Measurements from ENCODE around the gene MTNR1A.
"Not testable (repeated sequence)": the region's sequence is repeated elsewhere in the genome, so short reads cannot be mapped to it uniquely, and the experiment has no call there.

Gene MTNR1A

DNA sequence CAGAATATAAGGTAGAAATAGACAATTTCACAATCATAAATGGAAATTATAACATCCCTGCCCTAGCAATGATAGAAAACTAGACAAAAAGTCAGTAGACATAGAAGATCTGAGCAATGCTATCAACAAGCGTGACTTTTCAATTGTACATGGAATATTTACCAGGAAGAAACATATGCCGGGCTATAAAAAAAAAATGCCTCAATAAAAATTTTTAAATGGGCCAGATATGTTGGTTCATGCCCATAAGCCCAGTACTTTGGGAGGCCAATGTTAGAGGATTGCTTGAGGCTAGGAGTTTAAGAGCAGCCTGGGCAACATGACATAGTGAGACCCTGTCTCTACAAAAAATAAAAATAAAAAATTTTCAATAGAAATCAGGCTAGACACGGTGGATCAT is 5.3 kb upstream of the MTNR1A start:
- no peak for DNase-seq

DNA sequence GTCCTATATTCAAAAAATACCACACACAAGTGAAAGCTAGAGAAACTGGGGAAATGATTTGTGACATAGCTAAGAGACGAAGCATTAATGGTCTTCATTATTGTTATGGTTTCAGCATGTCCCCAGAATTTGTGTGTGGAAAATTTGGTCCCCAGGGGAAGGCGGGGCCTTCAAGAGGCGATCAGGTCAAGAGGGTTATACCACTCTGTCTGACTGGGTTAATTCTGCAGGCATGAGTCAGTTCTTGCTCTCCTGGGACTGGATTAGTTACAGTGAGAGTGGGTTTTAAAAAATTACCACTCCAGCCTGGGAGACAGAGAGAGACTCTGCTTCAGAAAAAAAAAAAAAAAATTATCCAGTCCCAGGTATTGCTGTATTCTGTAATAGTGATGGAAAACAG is 2.1 kb upstream of the MTNR1A start:
- no peak for DNase-seq

DNA sequence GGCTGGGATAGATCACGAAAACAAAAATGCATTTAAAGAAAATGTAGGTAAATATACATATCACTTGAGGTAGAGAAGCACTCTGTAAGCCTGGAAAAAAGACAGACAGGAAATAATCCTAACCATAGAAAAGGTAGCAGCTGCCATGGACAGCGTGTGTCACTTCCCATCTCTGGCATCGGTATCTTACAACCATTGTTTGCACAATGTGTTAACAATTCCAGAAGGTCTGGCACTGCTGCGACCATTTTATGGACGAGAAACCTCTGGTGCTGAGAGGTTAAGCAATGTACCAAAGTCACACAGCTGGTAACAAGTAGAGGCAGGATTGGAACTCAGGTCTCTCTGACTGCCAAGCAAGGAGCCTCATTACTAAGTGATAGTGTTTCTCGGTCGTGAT is 1.7 kb upstream of the MTNR1A start:
- no peak for DNase-seq

GRCh38 chr4:186554539-186554913 is 841 bp downstream of the MTNR1A start:
- DNase-seq, result no peak

DNA sequence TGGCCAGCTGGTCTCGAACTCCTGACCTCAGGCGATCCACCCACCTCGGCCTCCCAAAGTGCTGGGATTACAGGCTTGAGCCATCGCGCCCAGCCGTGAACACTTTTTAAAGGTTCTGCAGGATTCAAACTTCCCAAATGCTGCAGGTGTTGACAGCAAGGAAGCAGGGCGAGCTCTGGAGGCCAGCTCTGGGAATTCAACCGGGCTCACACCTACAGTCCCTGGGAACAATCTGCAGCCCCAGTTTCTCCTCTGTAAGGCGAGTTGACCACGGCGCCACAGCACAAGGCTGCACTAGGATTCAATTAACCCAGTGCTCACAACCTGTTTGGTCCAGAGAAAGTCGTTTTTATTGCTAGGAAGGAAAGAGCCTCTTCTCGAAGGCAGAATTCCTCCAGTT is 1.6 kb downstream of the MTNR1A start:
- no peak for DNase-seq

DNA sequence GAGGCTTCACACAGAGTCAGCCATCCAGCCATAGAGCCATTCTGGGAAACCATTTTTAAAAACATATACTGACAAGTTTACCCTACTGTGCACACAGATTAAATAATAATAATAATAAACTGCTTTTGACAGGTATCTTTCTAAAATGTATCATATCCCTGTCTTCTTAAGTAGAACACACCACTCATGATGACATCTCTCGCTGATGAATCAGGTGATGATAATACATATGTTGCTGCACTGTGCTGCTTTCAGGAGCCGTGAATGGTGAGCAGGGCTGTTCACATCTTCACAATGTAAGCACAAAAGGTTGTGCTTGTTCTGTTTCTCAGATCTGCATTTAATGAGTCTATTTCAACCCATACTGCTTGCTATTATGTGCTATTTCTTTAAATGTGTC is 3.5 kb downstream of the MTNR1A start:
- DNase-seq, result no peak

DNA sequence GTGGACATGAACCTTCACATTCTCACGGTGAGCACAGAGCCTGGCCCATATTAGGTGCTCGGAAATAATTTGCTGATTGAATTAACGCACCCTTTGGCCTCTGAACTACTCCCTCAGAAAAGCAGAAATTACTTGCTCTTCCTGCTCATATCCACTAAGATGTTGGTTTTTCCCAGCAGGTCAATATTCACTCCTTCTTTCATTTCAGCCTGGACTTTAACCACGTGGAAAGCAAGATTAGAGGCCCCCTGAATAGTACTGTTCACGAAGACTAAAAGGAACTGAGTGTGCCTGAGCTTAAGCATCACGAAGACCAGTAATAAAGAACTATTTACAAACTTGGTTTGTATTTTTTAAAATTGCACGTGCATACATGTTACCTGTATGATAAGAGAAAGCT is 9.9 kb downstream of the MTNR1A start:
- no peak for DNase-seq

DNA sequence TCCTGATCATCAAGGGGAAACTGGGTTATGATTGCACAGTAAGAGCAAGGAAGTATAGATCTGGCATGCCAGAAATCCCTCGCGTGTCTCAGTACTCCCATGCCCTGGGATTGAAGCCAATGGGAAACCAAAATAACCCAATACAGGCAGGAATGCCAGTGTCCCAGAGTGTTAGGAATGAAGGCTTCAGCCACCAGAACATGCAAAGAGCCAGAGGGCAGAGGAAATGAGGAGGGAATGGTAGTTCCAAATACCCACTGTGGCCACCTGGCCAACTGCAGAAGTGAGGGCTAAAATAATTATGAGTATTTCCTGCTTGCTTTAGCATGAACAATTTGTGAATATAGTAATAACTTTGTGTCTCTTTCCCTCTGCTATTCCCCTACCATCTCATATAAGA is 12.2 kb downstream of the MTNR1A start:
- DNase-seq, result no peak

GRCh38 chr4:186541801-186542200 is 13.6 kb downstream of the MTNR1A start:
- DNase-seq, result no peak

DNA sequence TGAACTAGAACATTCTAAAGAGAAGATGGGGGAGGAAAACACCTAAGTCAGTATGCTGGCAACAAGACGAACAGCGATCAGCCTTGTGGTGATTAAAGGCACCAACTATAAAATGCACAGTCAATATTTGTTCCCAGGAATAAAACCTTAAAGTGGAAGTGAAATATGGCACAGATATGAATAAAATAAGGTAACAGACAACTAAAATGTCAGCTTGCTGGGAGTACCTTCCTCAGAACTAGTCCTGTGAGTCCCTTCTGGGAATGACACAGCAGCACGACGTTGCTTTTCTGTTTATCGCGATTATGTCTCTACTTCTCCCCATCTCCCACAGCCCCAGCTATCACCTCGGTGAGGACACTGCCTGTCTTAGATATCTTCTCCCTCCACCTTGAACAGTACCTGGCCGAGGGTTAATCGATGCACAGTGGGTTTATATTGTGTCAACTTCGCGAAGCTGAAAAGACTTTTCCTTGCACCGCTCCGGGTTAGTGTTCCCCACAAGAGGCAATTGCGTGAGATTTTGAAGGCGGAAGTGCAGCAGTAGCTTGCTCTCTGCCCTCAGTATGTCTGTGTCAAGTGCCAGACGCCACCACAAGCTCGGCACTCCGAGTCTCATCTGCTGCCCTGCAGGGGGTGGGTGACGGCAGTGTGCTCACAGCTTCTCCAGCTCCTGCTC is 17.4 kb downstream of the MTNR1A start:
- no peak for DNase-seq

GRCh38 chr4:186536285-186536684 is 19.1 kb downstream of the MTNR1A start:
- DNase-seq, result no peak

DNA sequence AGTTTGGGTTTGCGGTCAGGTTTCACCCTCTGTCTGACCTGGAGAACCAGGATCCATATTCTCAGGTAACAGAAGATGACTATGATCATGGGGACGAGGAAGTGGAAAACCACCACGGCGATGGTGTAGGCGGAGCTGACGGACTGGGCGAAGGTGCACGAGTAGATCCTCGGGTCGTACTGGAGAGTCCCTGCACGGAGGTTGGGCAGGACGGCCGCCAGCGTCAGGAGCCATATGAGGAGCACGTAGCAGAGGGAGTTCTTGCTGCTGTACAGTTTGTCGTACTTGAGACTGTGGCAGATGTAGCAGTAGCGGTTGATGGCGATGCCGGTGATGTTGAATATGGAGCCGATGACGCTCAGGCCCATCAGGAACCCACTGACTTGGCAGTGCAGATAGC is 21.3 kb downstream of the MTNR1A start:
- DNase-seq, result no peak

GRCh38 chr4:186523927-186524326 is 31.4 kb downstream of the MTNR1A start:
- not testable (repeated sequence) for DNase-seq

- DNase-seq, result no peak
These were observed 39.1 kb downstream of the MTNR1A start for GRCh38 chr4:186516287-186516686.

GRCh38 chr4:186514271-186514950 is 41.0 kb downstream of the MTNR1A start:
- DNase-seq, result no peak

- not testable (repeated sequence) for DNase-seq
These were observed 50.6 kb downstream of the MTNR1A start for GRCh38 chr4:186504771-186505170.

GRCh38 chr4:186502231-186502630 is 53.1 kb downstream of the MTNR1A start:
- DNase-seq, result no peak

GRCh38 chr4:186501554-186501953 is 53.8 kb downstream of the MTNR1A start:
- no peak for DNase-seq

- DNase-seq, result no peak
These were observed 54.6 kb downstream of the MTNR1A start for GRCh38 chr4:186500721-186501304.

DNA sequence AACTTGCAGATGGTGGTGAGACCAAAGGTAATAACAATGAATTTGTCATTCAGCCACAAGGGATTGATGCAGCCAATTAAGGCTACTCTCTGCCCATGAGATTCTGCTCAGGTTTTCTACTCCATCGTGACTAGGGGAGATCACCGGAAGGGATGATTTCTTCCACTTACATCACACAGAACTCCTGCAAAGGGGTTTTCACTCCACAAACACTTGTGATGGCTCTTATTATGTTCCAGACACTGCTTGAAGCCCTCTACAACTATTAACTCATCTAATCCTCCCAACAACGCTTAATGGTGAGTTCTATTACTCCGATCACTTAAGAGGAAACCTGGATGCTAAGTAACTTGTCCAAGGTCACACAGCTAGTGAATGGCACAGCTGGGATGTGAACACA is 55.9 kb downstream of the MTNR1A start:
- DNase-seq, result no peak

GRCh38 chr4:186497043-186497442 is 58.3 kb downstream of the MTNR1A start:
- DNase-seq, result no peak

GRCh38 chr4:186494496-186494895 is 60.9 kb downstream of the MTNR1A start:
- DNase-seq, result no peak

GRCh38 chr4:186487726-186488125 is 67.6 kb downstream of the MTNR1A start:
- no peak for DNase-seq

GRCh38 chr4:186486172-186486571 is 69.2 kb downstream of the MTNR1A start:
- no peak for DNase-seq
